IPS-15b (cell line): ENCODE measurements around the gene POU2AF2.
"Not testable (repeated sequence)": the region's sequence is repeated elsewhere in the genome, so short reads cannot be mapped to it uniquely, and the experiment has no call there.

Source experiments
- H3K27me3 ChIP-seq: one replicate; pipeline ENCODE4 v1.6.1; 2013; ENCODE audit warnings: low read length; ENCODE audit not compliant: control insufficient read depth, insufficient read depth
- H3K36me3 ChIP-seq: one replicate; pipeline ENCODE4 v1.6.1; 2013; ENCODE audit warnings: low read length; ENCODE audit not compliant: control insufficient read depth, insufficient read depth
- H3K4me1 ChIP-seq: one replicate; pipeline ENCODE4 v1.6.1; 2013; ENCODE audit warnings: mild to moderate bottlenecking, low read length; ENCODE audit not compliant: control insufficient read depth, insufficient read depth
- H3K4me3 ChIP-seq: one replicate; pipeline ENCODE4 v1.5.1; 2013; ENCODE audit warnings: low read depth, low read length
- H3K9ac ChIP-seq: one replicate; pipeline ENCODE4 v1.6.1; 2013; ENCODE audit warnings: low read depth, mild to moderate bottlenecking, low read length
- H3K9me3 ChIP-seq: one replicate; pipeline ENCODE4 v1.6.1; 2013; ENCODE audit warnings: mild to moderate bottlenecking, low read length; ENCODE audit not compliant: control insufficient read depth, insufficient read depth

Gene POU2AF2

GRCh38 chr11:111259896-111260295, 14.4 kb downstream of the POU2AF2 start:
- Histone ChIP-seq H3K4me3 (no peak overlapping the region), H3K9ac (no peak overlapping the region)

GRCh38 chr11:111260811-111261210, 15.3 kb downstream of the POU2AF2 start:
- H3K9ac ChIP-seq, result no peak overlapping the region
- H3K9me3 ChIP-seq, result no peaks in the 10 kb centered on the region
- H3K27me3 ChIP-seq, result no peaks in the 10 kb centered on the region

More at GRCh38 chr11:111259896-111260295, 14.4 kb downstream of the POU2AF2 start:
- Histone ChIP-seq H3K4me1 (no peaks in the 10 kb centered on the region), H3K27me3 (no peaks in the 10 kb centered on the region), H3K36me3 (no peaks in the 10 kb centered on the region), H3K9me3 (no peaks in the 10 kb centered on the region)

GRCh38 chr11:111264646-111265045, 19.1 kb downstream of the POU2AF2 start:
- H3K9ac ChIP-seq, result no peak overlapping the region
- no peaks in the 10 kb centered on the region for H3K27me3 ChIP-seq
- H3K4me3 ChIP-seq, result no peak overlapping the region
- H3K4me1 ChIP-seq, result no peaks in the 10 kb centered on the region
- no peaks in the 10 kb centered on the region for H3K36me3 ChIP-seq
- no peaks in the 10 kb centered on the region for H3K9me3 ChIP-seq

More at GRCh38 chr11:111260811-111261210, 15.3 kb downstream of the POU2AF2 start:
- no peak overlapping the region for H3K4me3 ChIP-seq
- no peaks in the 10 kb centered on the region for H3K4me1 ChIP-seq
- H3K36me3 ChIP-seq, result no peaks in the 10 kb centered on the region

GRCh38 chr11:111265421-111265820, 19.9 kb downstream of the POU2AF2 start:
- Histone ChIP-seq H3K9ac (no peak overlapping the region), H3K4me3 (no peak overlapping the region), H3K36me3 (no peaks in the 10 kb centered on the region), H3K27me3 (no peaks in the 10 kb centered on the region), H3K4me1 (no peaks in the 10 kb centered on the region), H3K9me3 (no peaks in the 10 kb centered on the region)

- H3K4me3 ChIP-seq, H3K36me3 ChIP-seq, H3K4me1 ChIP-seq, H3K9me3 ChIP-seq, H3K9ac ChIP-seq, H3K27me3 ChIP-seq: not testable (repeated sequence)
Observed at GRCh38 chr11:111268303-111268702, 22.8 kb downstream of the POU2AF2 start.

- Histone ChIP-seq H3K9me3 (no peaks in the 10 kb centered on the region), H3K36me3 (no peaks in the 10 kb centered on the region), H3K4me3 (no peak overlapping the region), H3K27me3 (no peaks in the 10 kb centered on the region), H3K9ac (no peak overlapping the region), H3K4me1 (no peaks in the 10 kb centered on the region)
Observed at GRCh38 chr11:111269146-111269868, 23.8 kb downstream of the POU2AF2 start.

GRCh38 chr11:111272420-111272819, 26.9 kb downstream of the POU2AF2 start:
- Histone ChIP-seq H3K4me1 (no peaks in the 10 kb centered on the region), H3K27me3 (no peaks in the 10 kb centered on the region), H3K36me3 (no peaks in the 10 kb centered on the region), H3K9ac (no peak overlapping the region), H3K9me3 (no peaks in the 10 kb centered on the region), H3K4me3 (no peak overlapping the region)

GRCh38 chr11:111282562-111283075, 37.1 kb downstream of the POU2AF2 start:
- no peak overlapping the region for H3K9ac ChIP-seq
- H3K36me3 ChIP-seq, result no peaks in the 10 kb centered on the region
- H3K4me3 ChIP-seq, result no peak overlapping the region
- H3K9me3 ChIP-seq, result no peaks in the 10 kb centered on the region
- peaks cover 4% of the 10 kb centered on the region for H3K27me3 ChIP-seq
- H3K4me1 ChIP-seq, result no peaks in the 10 kb centered on the region

- H3K27me3 ChIP-seq, result peaks cover 4% of the 10 kb centered on the region
- H3K36me3 ChIP-seq, result no peaks in the 10 kb centered on the region
- no peak overlapping the region for H3K9ac ChIP-seq
- H3K4me1 ChIP-seq, result no peaks in the 10 kb centered on the region
- no peaks in the 10 kb centered on the region for H3K9me3 ChIP-seq
- H3K4me3 ChIP-seq, result no peak overlapping the region
Observed at GRCh38 chr11:111283945-111284481, 38.5 kb downstream of the POU2AF2 start.

GRCh38 chr11:111285189-111286091, 39.9 kb downstream of the POU2AF2 start:
- no peak overlapping the region for H3K9ac ChIP-seq
- no peaks in the 10 kb centered on the region for H3K36me3 ChIP-seq
- H3K9me3 ChIP-seq, result no peaks in the 10 kb centered on the region
- no peaks in the 10 kb centered on the region for H3K4me1 ChIP-seq
- peaks cover 4% of the 10 kb centered on the region for H3K27me3 ChIP-seq
- no peak overlapping the region for H3K4me3 ChIP-seq

- H3K4me3 ChIP-seq, result no peak overlapping the region
- H3K9ac ChIP-seq, result no peak overlapping the region
- no peaks in the 10 kb centered on the region for H3K36me3 ChIP-seq
- no peaks in the 10 kb centered on the region for H3K9me3 ChIP-seq
- H3K4me1 ChIP-seq, result no peaks in the 10 kb centered on the region
- H3K27me3 ChIP-seq, result no peaks in the 10 kb centered on the region
Observed at GRCh38 chr11:111291764-111292163, 46.2 kb downstream of the POU2AF2 start.
